Liver (tissue), 9 donors: ENCODE results near the gene S100A4. TPM values are rescaled to one million over a fixed set of nuclear protein-coding genes. Genes with fewer than 3 reads are reported as not detected.

ENCODE experiments used
- DNase-seq: peaks from one replicate; pipeline ENCODE4 v3.0.0-alpha.2; 2017; ENCODE audit warnings: low spot score
- H3K27ac ChIP-seq, 2 donors: one replicate each; pipeline ENCODE4 v1.7.0; 2013; ENCODE audit warnings: inconsistent platforms in 2 of 2, low read length in 2 of 2, control low read depth in 1 of 2, low read depth in 1 of 2, mild to moderate bottlenecking in 1 of 2
- H3K27me3 ChIP-seq, 4 donors: one replicate each; pipeline versions ENCODE4 v1.6.1 to v1.7.0; 2013; ENCODE audit warnings: low read length in 3 of 4, inconsistent platforms in 1 of 4, mild to moderate bottlenecking in 1 of 4, moderate library complexity in 1 of 4; ENCODE audit not compliant: control insufficient read depth in 4 of 4, insufficient read depth in 4 of 4
- H3K36me3 ChIP-seq, 4 donors: one replicate each; pipeline versions ENCODE4 v1.6.1 to v1.7.0; 2013; ENCODE audit warnings: low read length in 3 of 4, mild to moderate bottlenecking in 3 of 4, low read depth in 1 of 4, moderate library complexity in 1 of 4; ENCODE audit not compliant: control insufficient read depth in 4 of 4, insufficient read depth in 3 of 4
- H3K4me1 ChIP-seq, 4 donors: one replicate each; pipeline versions ENCODE4 v1.6.1 to v1.7.0; 2013; ENCODE audit warnings: low read length in 3 of 4, mild to moderate bottlenecking in 3 of 4, moderate library complexity in 1 of 4; ENCODE audit not compliant: control insufficient read depth in 4 of 4, insufficient read depth in 4 of 4
- H3K4me3 ChIP-seq, 3 donors: one replicate each; pipeline versions ENCODE4 v1.6.1 to v1.7.0; 2013; ENCODE audit warnings: low read length in 3 of 3, control low read depth in 1 of 3, low read depth in 1 of 3, mild to moderate bottlenecking in 1 of 3
- H3K9ac ChIP-seq, 2 donors: one replicate each; pipeline ENCODE4 v1.7.0; 2013; ENCODE audit warnings: low read length in 2 of 2, mild to moderate bottlenecking in 2 of 2, moderate library complexity in 2 of 2, control low read depth in 1 of 2, low read depth in 1 of 2
- H3K9me3 ChIP-seq, 4 donors: one replicate each; pipeline versions ENCODE4 v1.6.1 to v1.7.0; 2013; ENCODE audit warnings: low read length in 3 of 4; ENCODE audit not compliant: control insufficient read depth in 4 of 4
- ATF3 ChIP-seq: IDR thresholded peaks from 2 replicates; pipeline ENCODE4 v1.6.1; 2016; ENCODE audit warnings: antibody characterized with exemption
- FOXA1 ChIP-seq: IDR thresholded peaks from 2 replicates; pipeline ENCODE4 v1.6.1; 2016; ENCODE audit warnings: antibody characterized with exemption
- FOXA2 ChIP-seq: IDR thresholded peaks from 2 replicates; pipeline ENCODE4 v1.6.1; 2016; ENCODE audit warnings: antibody characterized with exemption
- GABPA ChIP-seq, 2 donors: IDR thresholded peaks in 1 of 2; conservative IDR thresholded peaks in 1 of 2; 2 replicates each; pipeline ENCODE4 v1.6.1; 2016; ENCODE audit warnings: antibody characterized with exemption in 2 of 2, mild to moderate bottlenecking in 1 of 2, moderate library complexity in 1 of 2
- JUND ChIP-seq, 2 donors: IDR thresholded peaks; 2 replicates each; pipeline ENCODE4 v1.6.1; 2016; ENCODE audit warnings: antibody characterized with exemption in 2 of 2
- NR2F2 ChIP-seq: IDR thresholded peaks from 2 replicates; pipeline ENCODE4 v1.6.1; 2016; ENCODE audit warnings: antibody characterized with exemption
- RAD21 ChIP-seq, 2 donors: IDR thresholded peaks; 2 replicates each; pipeline ENCODE4 v1.6.1; 2016; ENCODE audit warnings: antibody characterized with exemption in 2 of 2, mild to moderate bottlenecking in 2 of 2
- RXRA ChIP-seq, 2 donors: IDR thresholded peaks; 2 replicates each; pipeline ENCODE4 v1.6.1; 2017 to 2018; ENCODE audit warnings: antibody characterized with exemption in 2 of 2, mild to moderate bottlenecking in 1 of 2
- SP1 ChIP-seq: IDR thresholded peaks from 2 replicates; pipeline ENCODE4 v1.6.1; 2018; ENCODE audit warnings: antibody characterized with exemption, mild to moderate bottlenecking
- TAF1 ChIP-seq: conservative IDR thresholded peaks from 2 replicates; pipeline ENCODE4 v1.6.1; 2016; ENCODE audit warnings: antibody characterized with exemption, mild to moderate bottlenecking
- YY1 ChIP-seq: IDR thresholded peaks from 2 replicates; pipeline ENCODE4 v1.6.1; 2016; ENCODE audit warnings: antibody characterized with exemption, mild to moderate bottlenecking
- ZBTB33 ChIP-seq: IDR thresholded peaks from 2 replicates; pipeline ENCODE4 v1.6.1; 2016; ENCODE audit warnings: antibody characterized with exemption
- WGBS: extraction: QIAGEN DNeasy Blood & Tissue Kit; methylation state at CpG from one replicate; pipeline ENCODE4 v1.1.7; 2013; 5-methylcytosine and 5-hydroxymethylcytosine counted together
- polyA plus RNA-seq, 2 donors: library from polyadenylated mRNA; stranded (reverse) in 1 of 2; unstranded in 1 of 2; fragments of 200-250 nt in 1 of 2; fragments of >200 nt in 1 of 2; fragmentation: Nextera tagmentation in 1 of 2; extraction: Ambion mirVana in 1 of 2; gene quantifications; one replicate each; pipeline versions ENCODE4 v1.2.1 to v1.2.3, GENCODE V29; 2013 to 2015
- total RNA-seq, 2 donors: library from RNA; depleted of rRNA; stranded (reverse); fragments of >200 nt; gene quantifications; one replicate each; pipeline ENCODE4 v1.2.3, GENCODE V29; 2014
- TF ChIP-seq, protein P1 (sequence below): IDR thresholded peaks from 2 replicates; pipeline ENCODE4 v1.6.1; 2016; ENCODE audit warnings: antibody characterized with exemption, mild to moderate bottlenecking
- TF ChIP-seq, protein P2 (sequence below): IDR thresholded peaks from 2 replicates; pipeline ENCODE4 v1.6.1; 2016; ENCODE audit warnings: antibody characterized with exemption
- donor health status: healthy.
- donor health status: healthy.
- donor health status: healthy.
- donor health status: healthy.
- donor health status: healthy.

The S100A4 gene
- total and polyA plus RNA-seq, 4 donors, result 4.8 to 69.8 (median 16.7) TPM

DNA sequence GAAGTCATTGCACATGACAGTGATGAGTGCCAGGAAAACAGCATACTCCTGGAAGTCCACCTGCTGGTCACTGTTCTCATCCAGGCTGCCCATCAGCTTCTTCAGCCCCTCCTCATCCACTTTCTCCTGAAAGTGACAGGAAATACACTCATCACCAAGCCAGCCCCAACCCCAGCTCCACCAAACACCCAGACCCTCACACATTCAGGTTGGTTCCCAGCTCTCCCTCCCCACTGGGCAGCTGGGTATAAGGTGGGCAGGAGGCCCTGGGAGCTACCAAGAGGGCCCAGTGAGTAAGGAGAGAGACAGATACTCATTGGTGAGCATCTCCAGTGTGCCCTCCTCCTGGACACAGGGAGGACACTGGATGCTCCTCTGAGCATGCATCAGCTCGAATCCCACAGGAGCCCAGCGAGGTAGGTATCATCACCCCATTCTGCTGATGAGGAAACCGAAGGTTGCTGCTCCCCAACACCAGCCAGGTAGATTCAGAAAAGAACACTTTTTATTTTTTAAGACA, 15.9 kb upstream of the S100A4 start:
- Histone ChIP-seq H3K27ac (no peak overlapping the region), H3K36me3 (no peaks in the 10 kb centered on the region), H3K4me1 (no peaks in the 10 kb centered on the region), H3K4me3 (no peak overlapping the region), H3K9me3 (no peaks in the 10 kb centered on the region), H3K27me3 (no peaks in the 10 kb centered on the region), H3K9ac (no peak overlapping the region)
- WGBS, result 97% methylated on average over 3 of the region's 3 CpGs
- no peak for DNase-seq
- TF ChIP-seq, protein P1, sequence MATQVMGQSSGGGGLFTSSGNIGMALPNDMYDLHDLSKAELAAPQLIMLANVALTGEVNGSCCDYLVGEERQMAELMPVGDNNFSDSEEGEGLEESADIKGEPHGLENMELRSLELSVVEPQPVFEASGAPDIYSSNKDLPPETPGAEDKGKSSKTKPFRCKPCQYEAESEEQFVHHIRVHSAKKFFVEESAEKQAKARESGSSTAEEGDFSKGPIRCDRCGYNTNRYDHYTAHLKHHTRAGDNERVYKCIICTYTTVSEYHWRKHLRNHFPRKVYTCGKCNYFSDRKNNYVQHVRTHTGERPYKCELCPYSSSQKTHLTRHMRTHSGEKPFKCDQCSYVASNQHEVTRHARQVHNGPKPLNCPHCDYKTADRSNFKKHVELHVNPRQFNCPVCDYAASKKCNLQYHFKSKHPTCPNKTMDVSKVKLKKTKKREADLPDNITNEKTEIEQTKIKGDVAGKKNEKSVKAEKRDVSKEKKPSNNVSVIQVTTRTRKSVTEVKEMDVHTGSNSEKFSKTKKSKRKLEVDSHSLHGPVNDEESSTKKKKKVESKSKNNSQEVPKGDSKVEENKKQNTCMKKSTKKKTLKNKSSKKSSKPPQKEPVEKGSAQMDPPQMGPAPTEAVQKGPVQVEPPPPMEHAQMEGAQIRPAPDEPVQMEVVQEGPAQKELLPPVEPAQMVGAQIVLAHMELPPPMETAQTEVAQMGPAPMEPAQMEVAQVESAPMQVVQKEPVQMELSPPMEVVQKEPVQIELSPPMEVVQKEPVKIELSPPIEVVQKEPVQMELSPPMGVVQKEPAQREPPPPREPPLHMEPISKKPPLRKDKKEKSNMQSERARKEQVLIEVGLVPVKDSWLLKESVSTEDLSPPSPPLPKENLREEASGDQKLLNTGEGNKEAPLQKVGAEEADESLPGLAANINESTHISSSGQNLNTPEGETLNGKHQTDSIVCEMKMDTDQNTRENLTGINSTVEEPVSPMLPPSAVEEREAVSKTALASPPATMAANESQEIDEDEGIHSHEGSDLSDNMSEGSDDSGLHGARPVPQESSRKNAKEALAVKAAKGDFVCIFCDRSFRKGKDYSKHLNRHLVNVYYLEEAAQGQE, result no peak
- TF ChIP-seq YY1 (no peak), NR2F2 (no peak), FOXA1 (no peak), SP1 (no peak), RAD21 (IDR thresholded peaks at IDR 0.05) (no peak), FOXA2 (no peak), RXRA (IDR thresholded peaks at IDR 0.05) (no peak), TAF1 (no peak), JUND (IDR thresholded peaks at IDR 0.05) (no peak), ZBTB33 (no peak), GABPA (IDR thresholded peaks at IDR 0.05 in 1 of 2, conservative IDR thresholded peaks at IDR 0.05 in 1 of 2) (no peak), ATF3 (no peak)
- TF ChIP-seq, protein P2, sequence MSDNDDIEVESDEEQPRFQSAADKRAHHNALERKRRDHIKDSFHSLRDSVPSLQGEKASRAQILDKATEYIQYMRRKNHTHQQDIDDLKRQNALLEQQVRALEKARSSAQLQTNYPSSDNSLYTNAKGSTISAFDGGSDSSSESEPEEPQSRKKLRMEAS, result no peak

GRCh38 chr1:153560771-153561465, 15.3 kb upstream of the S100A4 start:
- H3K9me3 ChIP-seq, result no peaks in the 10 kb centered on the region
- H3K4me3 ChIP-seq, result no peak overlapping the region
- no peak overlapping the region for H3K27ac ChIP-seq
- DNase-seq, result no peak
- no peaks in the 10 kb centered on the region for H3K4me1 ChIP-seq
- TF ChIP-seq TAF1, result no peak
- TF ChIP-seq FOXA2, result no peak
- TF ChIP-seq JUND (IDR thresholded peaks at IDR 0.05), result no peak
- no peaks in the 10 kb centered on the region for H3K36me3 ChIP-seq
- H3K9ac ChIP-seq, result no peak overlapping the region
- WGBS, result 89% methylated on average over 10 of the region's 10 CpGs
- no peaks in the 10 kb centered on the region for H3K27me3 ChIP-seq
